Left lung (tissue), 14 donors: ENCODE data around the gene NABP1. TPM values are rescaled to one million over a fixed set of nuclear protein-coding genes. Genes with fewer than 3 reads are reported as not detected.

Source experiments
- ATAC-seq: fragments of 200-7000 bp; cut with Tn5 transposase; one replicate; pipeline ENCODE4 v1.9.1; 2020; ENCODE audit warnings: moderate library complexity
- DNase-seq, 4 donors: peaks; one replicate each; pipeline ENCODE4 v3.0.0-alpha.2; 2013 to 2020
- H3K27ac ChIP-seq, 2 donors: fragments of 200-600 bp; sonication (generic) in 1 of 2; one replicate each; pipeline versions ENCODE4 v1.5.0 to v1.8.0; 2020 to 2021
- H3K27me3 ChIP-seq, 2 donors: fragments of 200-600 bp; sonication (generic) in 1 of 2; one replicate each; pipeline versions ENCODE4 v1.5.0 to v1.8.0; 2020 to 2021
- H3K36me3 ChIP-seq, 2 donors: fragments of 200-600 bp; sonication (generic) in 1 of 2; one replicate each; pipeline versions ENCODE4 v1.5.0 to v1.8.0; 2020 to 2021
- H3K4me1 ChIP-seq, 2 donors: fragments of 200-600 bp; one replicate each; pipeline ENCODE4 v1.8.0; 2021
- H3K4me3 ChIP-seq, 2 donors: fragments of 200-600 bp; sonication (generic) in 1 of 2; one replicate each; pipeline versions ENCODE4 v1.5.0 to v1.8.0; 2020 to 2021; ENCODE audit warnings: mild to moderate bottlenecking in 1 of 2
- H3K9me3 ChIP-seq, 2 donors: fragments of 200-600 bp; sonication (generic) in 1 of 2; one replicate each; pipeline versions ENCODE4 v1.5.0 to v1.8.0; 2020 to 2021
- CTCF ChIP-seq, 2 donors: fragments of 200-600 bp; sonication (generic) in 1 of 2; IDR thresholded peaks; one replicate each; pipeline versions ENCODE4 v1.5.0 to v1.8.0; 2021; ENCODE audit warnings: antibody characterized with exemption in 2 of 2
- intact Hi-C, 2 donors: fragments of 100-400 bp; cut with DNase I; formaldehyde crosslinking; loops; one replicate each; pipeline versions ENCODE4 v1.11.2 to v1.14.2; 2022
- long read RNA-seq, 12 donors: library from polyadenylated mRNA in 2 of 12; unstranded in 2 of 12; transcript quantifications; one replicate each; pipeline ENCODE4 v2.0.0 and lab custom pipeline, GENCODE V29; 2019 to 2026
- polyA plus RNA-seq, 6 donors: library from polyadenylated mRNA; unstranded; fragments of 120-200 nt; gene quantifications; one replicate each; pipeline ENCODE4 v1.2.1, GENCODE V29; 2013; ENCODE audit not compliant: insufficient read length in 6 of 6
- total RNA-seq, 2 donors: library from RNA; stranded (reverse); fragmentation: NEBNext Ultra II Directional; extraction: Animal tissue kit (Norgen Biotek cat#: 25700); gene quantifications; one replicate each; pipeline ENCODE4 v1.2.1, GENCODE V29; 2021
- donor health status: DM: no; HTN: yes; CAD: no.
- donor health status: DM: no; HTN: no; CAD: no.

The NABP1 gene
- total RNA-seq: 100 to 1,000 TPM in 1 of 2 donors, 10 to 100 TPM in 1; 41.4 to 122 TPM
- polyA plus RNA-seq: 10 to 100 TPM; 12.2 to 23.0 (median 16.0) TPM
- long read RNA-seq, donor 1, partial matches to known transcripts: 0 of 3 reads
- long read RNA-seq, donor 1, other reads (novel, unspliced or antisense): 0 of 3 reads
- long read RNA-seq, donor 2, full-length matches to known transcripts: 4 of 10 reads
- long read RNA-seq, donor 2, partial matches to known transcripts: 6 of 10 reads
- long read RNA-seq, donor 2, other reads (novel, unspliced or antisense): 0 of 10 reads
- long read RNA-seq, donor 3, partial matches to known transcripts: 0 of 3 reads
- long read RNA-seq, donor 3, other reads (novel, unspliced or antisense): 0 of 3 reads
- long read RNA-seq, donor 4, partial matches to known transcripts: 0 of 8 reads
- long read RNA-seq, donor 4, other reads (novel, unspliced or antisense): 5 of 8 reads
- long read RNA-seq, donor 5, partial matches to known transcripts: 0 of 5 reads
- long read RNA-seq, donor 5, other reads (novel, unspliced or antisense): 0 of 5 reads
- long read RNA-seq, donor 6, partial matches to known transcripts: 0 of 1 reads
- long read RNA-seq, donor 6, other reads (novel, unspliced or antisense): 0 of 1 reads
- long read RNA-seq, donor 7, partial matches to known transcripts: 0 of 4 reads
- long read RNA-seq, donor 7, other reads (novel, unspliced or antisense): 0 of 4 reads
- long read RNA-seq, donor 8, partial matches to known transcripts: 0 of 5 reads
- long read RNA-seq, donor 8, other reads (novel, unspliced or antisense): 0 of 5 reads
- long read RNA-seq, donor 9: 0 reads
- long read RNA-seq, donor 10, partial matches to known transcripts: 0 of 2 reads
- long read RNA-seq, donor 10, other reads (novel, unspliced or antisense): 1 of 2 reads
- long read RNA-seq, donor 11, partial matches to known transcripts: 0 of 5 reads
- long read RNA-seq, donor 11, other reads (novel, unspliced or antisense): 0 of 5 reads
- long read RNA-seq, donor 12, partial matches to known transcripts: 0 of 3 reads
- long read RNA-seq, donor 12, other reads (novel, unspliced or antisense): 0 of 3 reads

- H3K36me3 ChIP-seq: peaks cover 0 to 16% of the 10 kb centered on the region in 2 donors
- intact Hi-C loops: no loop called here
- no peak for TF ChIP-seq CTCF (IDR thresholded peaks at IDR 0.05)
- H3K4me3 ChIP-seq: peak within 1 kb of the TSS; percentile 70 to 72
- H3K27me3 ChIP-seq: no peaks in the 10 kb centered on the region
- no peaks in the 10 kb centered on the region for H3K9me3 ChIP-seq
- peak within 1 kb of the TSS; percentile 97 to 99 for H3K27ac ChIP-seq
- ATAC-seq: peak; percentile 98
- peaks cover 11 to 66% of the 10 kb centered on the region in 2 donors for H3K4me1 ChIP-seq
- DNase-seq: peak; percentile 96 to 100 (median 99)
Measured at GRCh38 chr2:191677646-191678436, at the start of gene NABP1. Gene NABP1, plus strand, starts transcription at chr2:191678136. Its CDS starts 479 bp downstream, at chr2:191678615.

- no peak for TF ChIP-seq CTCF (IDR thresholded peaks at IDR 0.05)
- Histone ChIP-seq H3K9me3 (no peaks in the 10 kb centered on the region), H3K36me3 (no peaks in the 10 kb centered on the region), H3K4me3 (no peak overlapping the region), H3K4me1 (peaks cover 0 to 25% of the 10 kb centered on the region in 2 donors), H3K27me3 (no peaks in the 10 kb centered on the region), H3K27ac (no peak overlapping the region)
- intact Hi-C loops: no loop called here
- DNase-seq: no peak
- ATAC-seq: no peak
Measured at GRCh38 chr2:191629001-191629453, 48.9 kb upstream of the NABP1 start.

GRCh38 chr2:191629976-191630712 lies 47.8 kb upstream of the NABP1 start:
- Histone ChIP-seq H3K4me1 (peaks cover 0 to 17% of the 10 kb centered on the region in 2 donors), H3K27me3 (no peaks in the 10 kb centered on the region), H3K27ac (no peak overlapping the region), H3K4me3 (no peak overlapping the region), H3K9me3 (no peaks in the 10 kb centered on the region), H3K36me3 (no peaks in the 10 kb centered on the region)
- DNase-seq (no peak), ATAC-seq (no peak)
- no peak for TF ChIP-seq CTCF (IDR thresholded peaks at IDR 0.05)
- intact Hi-C loops: no loop called here

GRCh38 chr2:191631754-191632153 lies 46.2 kb upstream of the NABP1 start:
- Histone ChIP-seq H3K4me3 (no peak overlapping the region), H3K27me3 (no peaks in the 10 kb centered on the region), H3K4me1 (peaks cover 2 to 7% of the 10 kb centered on the region in 2 donors), H3K27ac (no peak overlapping the region), H3K36me3 (no peaks in the 10 kb centered on the region), H3K9me3 (no peaks in the 10 kb centered on the region)
- peak; percentile 70 for ATAC-seq
- intact Hi-C loops: no loop called here
- TF ChIP-seq CTCF (IDR thresholded peaks at IDR 0.05): no peak
- peak in 2 of 4 donors; percentile 55 to 63 for DNase-seq
